CD4-positive, CD25-positive, alpha-beta regulatory T cell (primary cell): ENCODE results near the gene NFIC. TPM values are rescaled to one million over a fixed set of nuclear protein-coding genes. Genes with fewer than 3 reads are reported as not detected.
A peak's percentile ranks its signal among the peaks of the same experiment; 100 is the strongest.

ENCODE experiments used
- ATAC-seq, 2 donors: fragments of 150-1000 bp; cut with Tn5 transposase; one replicate each; pipeline ENCODE4 v1.10.0; 2021; ENCODE audit warnings: low read depth in 2 of 2, moderate number of reproducible peaks in 2 of 2, moderate library complexity in 1 of 2
- DNase-seq, 3 donors: peaks; one replicate each; pipeline versions ENCODE4 v3.0.0 to v3.0.0-alpha.2; 2012 to 2022; ENCODE audit warnings: mixed read lengths in 1 of 3
- H3K27ac ChIP-seq: one replicate; pipeline ENCODE4 v1.7.0; 2013; ENCODE audit warnings: mild to moderate bottlenecking, low read length; ENCODE audit not compliant: insufficient read depth, poor library complexity, severe bottlenecking
- H3K27me3 ChIP-seq: one replicate; pipeline ENCODE4 v1.7.0; 2013; ENCODE audit warnings: low read length; ENCODE audit not compliant: control insufficient read depth, insufficient read depth
- H3K36me3 ChIP-seq: one replicate; pipeline ENCODE4 v1.7.0; 2013; ENCODE audit warnings: mild to moderate bottlenecking, low read length, moderate library complexity; ENCODE audit not compliant: control insufficient read depth, insufficient read depth
- H3K4me1 ChIP-seq: 2 replicates; pipeline ENCODE4 v1.7.0; 2013; ENCODE audit warnings: mild to moderate bottlenecking, low read length; ENCODE audit not compliant: insufficient read depth, control insufficient read depth, poor library complexity, severe bottlenecking
- H3K4me3 ChIP-seq: one replicate; pipeline ENCODE4 v1.7.0; 2013; ENCODE audit warnings: low read depth, mild to moderate bottlenecking, low read length, moderate library complexity
- H3K9me3 ChIP-seq, 2 experiments: 1 replicate in 1 of 2; 2 replicates in 1 of 2; pipeline ENCODE4 v1.7.0; 2013; ENCODE audit warnings: low read length in 2 of 2, mild to moderate bottlenecking in 1 of 2, moderate library complexity in 1 of 2; ENCODE audit not compliant: control insufficient read depth in 2 of 2
- H3K27ac Mint-ChIP-seq, 3 donors: one replicate each; pipeline ENCODE4 v1.8.0; 2020 to 2022; ENCODE audit warnings: mild to moderate bottlenecking in 3 of 3, mixed read lengths in 3 of 3, moderate library complexity in 2 of 3
- H3K27me3 Mint-ChIP-seq: one replicate; pipeline ENCODE4 v1.8.0; 2022; ENCODE audit warnings: mild to moderate bottlenecking, mixed read lengths
- H3K36me3 Mint-ChIP-seq: one replicate; pipeline ENCODE4 v1.8.0; 2020; ENCODE audit warnings: mixed read lengths
- H3K4me1 Mint-ChIP-seq, 4 donors: one replicate each; pipeline ENCODE4 v1.8.0; 2020 to 2022; ENCODE audit warnings: mixed read lengths in 4 of 4, mild to moderate bottlenecking in 1 of 4
- H3K4me3 Mint-ChIP-seq, 4 donors: one replicate each; pipeline ENCODE4 v1.8.0; 2020 to 2022; ENCODE audit warnings: mild to moderate bottlenecking in 4 of 4, mixed read lengths in 4 of 4, moderate library complexity in 3 of 4
- H3K9me3 Mint-ChIP-seq, 7 donors: one replicate each; pipeline ENCODE4 v1.8.0; 2020 to 2022; ENCODE audit warnings: mixed read lengths in 7 of 7, mild to moderate bottlenecking in 3 of 7, moderate library complexity in 2 of 7
- polyA plus RNA-seq, 4 donors: library from polyadenylated mRNA; unstranded; fragments of 300-500 nt; fragmentation: Illumina TruSeq; gene quantifications; one replicate each; pipeline ENCODE4 v1.2.3, GENCODE V29; 2021
- total RNA-seq: library from RNA; stranded (reverse); gene quantifications from one replicate; pipeline ENCODE4 v1.2.3, GENCODE V29; 2022

Gene NFIC
- total and polyA plus RNA-seq, 5 donors from 2014 or later, result 3.7 to 17.8 (median 4.2) TPM

DNA sequence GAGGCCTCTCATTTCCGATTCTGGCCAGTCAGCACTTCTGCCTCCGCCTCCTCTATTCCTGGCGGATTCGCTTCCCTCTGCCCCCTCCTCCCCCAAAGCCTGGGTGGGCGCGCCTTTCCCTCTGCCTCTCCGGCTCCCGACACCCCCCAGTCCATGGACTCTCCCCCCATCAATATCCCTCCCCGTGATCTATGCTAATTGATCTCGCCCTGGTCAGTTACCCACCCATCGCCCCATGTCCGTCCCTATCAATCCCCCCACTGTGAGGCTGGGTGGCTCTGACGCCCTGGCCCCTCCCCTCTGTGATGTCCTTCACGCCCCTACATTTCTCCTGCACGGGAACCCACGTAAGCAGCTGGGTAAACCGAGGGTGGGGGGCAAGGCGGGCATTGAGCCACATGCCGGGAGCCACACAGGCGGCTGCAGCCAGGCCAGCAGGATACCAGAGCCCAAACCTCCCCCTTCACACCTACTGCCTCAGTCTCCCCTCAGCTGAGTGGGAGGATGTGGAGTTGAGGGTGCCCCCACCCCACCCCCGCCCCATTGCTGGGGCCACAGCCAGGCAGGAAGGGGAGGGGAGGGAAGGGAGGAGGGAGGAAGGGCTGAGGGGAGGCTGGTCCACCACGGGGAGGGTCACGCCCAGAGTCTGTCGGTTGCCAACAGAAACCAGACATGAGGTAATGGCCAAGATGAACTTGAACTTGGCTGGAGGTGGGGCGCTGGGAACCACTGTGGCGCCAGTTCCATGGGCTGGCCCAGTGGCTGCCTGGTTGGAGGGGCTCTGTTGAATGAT, 92.9 kb downstream of the NFIC start:
- Mint-ChIP-seq H3K27ac (no peak overlapping the region), H3K36me3 (no peaks in the 10 kb centered on the region), H3K9me3 (no peaks in the 10 kb centered on the region), H3K4me3 (no peak overlapping the region), H3K4me1 (no peaks in the 10 kb centered on the region), H3K27me3 (no peaks in the 10 kb centered on the region)
- H3K27me3 ChIP-seq, result no peaks in the 10 kb centered on the region
- no peak overlapping the region for H3K4me3 ChIP-seq
- H3K27ac ChIP-seq, result no peak overlapping the region
- H3K9me3 ChIP-seq, result no peaks in the 10 kb centered on the region
- peak in 1 of 2 donors; percentile 24 for ATAC-seq
- peaks cover 1% of the 10 kb centered on the region for H3K36me3 ChIP-seq
- no peaks in the 10 kb centered on the region for H3K4me1 ChIP-seq
- peak in 1 of 3 donors; percentile 56 for DNase-seq

DNA sequence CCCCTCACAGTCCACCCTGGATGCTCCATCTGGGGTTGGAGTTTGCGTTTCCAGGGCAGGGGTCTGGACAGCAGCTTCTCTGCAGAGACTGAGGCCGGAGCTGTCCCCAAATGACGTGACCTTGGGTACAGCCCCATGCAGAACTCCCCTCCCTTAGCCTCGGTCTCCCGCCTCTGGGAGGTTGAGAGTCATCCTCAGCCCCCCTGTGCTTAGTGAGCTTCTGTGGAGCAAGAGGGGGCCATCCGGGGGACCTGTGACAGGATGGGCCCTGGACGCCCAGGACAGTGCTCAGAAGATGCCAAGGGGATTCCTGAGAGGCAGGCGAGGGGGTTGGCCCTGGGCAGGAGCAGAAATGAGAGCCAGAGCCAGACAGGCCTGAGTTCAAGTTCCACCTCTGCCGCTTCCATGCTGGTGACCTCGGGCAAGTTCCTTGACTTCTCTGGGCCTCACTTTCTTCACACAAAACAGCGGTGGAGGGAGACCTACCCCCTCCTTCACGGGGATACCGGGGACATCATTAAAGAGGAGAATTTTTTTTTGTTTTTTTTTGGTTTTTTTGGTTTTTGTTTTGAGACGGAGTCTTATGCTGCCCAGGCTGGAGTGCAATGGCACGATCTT, 93.7 kb downstream of the NFIC start:
- no peak overlapping the region for H3K27ac Mint-ChIP-seq

DNA sequence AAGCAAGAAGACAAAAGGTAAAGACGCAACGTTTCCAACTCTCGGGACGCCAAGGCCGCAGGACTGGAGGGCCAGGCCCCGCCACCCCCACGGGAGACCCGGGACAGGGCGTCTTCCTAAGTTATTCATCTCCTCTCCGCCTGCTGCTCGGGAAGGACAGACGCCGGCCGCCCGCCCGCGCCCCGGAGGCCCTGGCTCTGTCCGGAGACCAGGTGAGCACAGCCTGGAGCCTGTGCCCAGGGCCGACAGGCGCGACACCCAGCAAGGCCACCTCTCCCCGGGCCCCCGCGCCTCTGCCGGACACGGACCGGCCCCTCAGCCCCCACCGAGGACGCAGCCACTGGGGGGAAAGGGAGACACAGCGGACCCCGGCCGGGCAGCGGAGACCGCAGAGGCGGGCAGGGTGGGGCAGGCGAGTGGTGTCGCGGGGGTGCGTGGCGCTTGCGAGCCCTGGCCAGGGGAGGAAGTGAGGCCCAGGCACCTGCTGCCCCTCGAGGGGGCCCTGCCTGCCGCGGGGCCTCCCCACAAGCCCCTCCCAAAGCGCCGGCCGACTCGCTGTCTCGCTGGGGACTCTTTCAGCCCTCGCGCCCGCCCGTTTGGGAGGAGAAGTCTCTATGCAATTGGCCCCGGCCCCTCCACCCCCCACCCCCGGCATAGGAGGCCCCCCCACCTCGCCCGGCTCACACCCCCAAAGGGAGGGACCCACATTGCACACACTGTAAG, 96.8 kb downstream of the NFIC start:
- Mint-ChIP-seq H3K27me3 (no peaks in the 10 kb centered on the region), H3K4me3 (no peak overlapping the region), H3K36me3 (no peaks in the 10 kb centered on the region), H3K4me1 (no peaks in the 10 kb centered on the region), H3K27ac (no peak overlapping the region), H3K9me3 (no peaks in the 10 kb centered on the region)
- DNase-seq (no peak), ATAC-seq (no peak)
- Histone ChIP-seq H3K36me3 (no peaks in the 10 kb centered on the region), H3K27me3 (no peaks in the 10 kb centered on the region), H3K9me3 (no peaks in the 10 kb centered on the region), H3K27ac (no peak overlapping the region), H3K4me1 (no peaks in the 10 kb centered on the region), H3K4me3 (no peak overlapping the region)

More for the DNA sequence above, 93.7 kb downstream of the NFIC start:
- no peaks in the 10 kb centered on the region for H3K9me3 Mint-ChIP-seq
- ATAC-seq, result no peak
- no peaks in the 10 kb centered on the region for H3K4me1 ChIP-seq
- no peaks in the 10 kb centered on the region for H3K9me3 ChIP-seq
- DNase-seq, result no peak
- no peak overlapping the region for H3K27ac ChIP-seq
- peak overlapping the region in 1 of 4 donors; percentile 38 for H3K4me3 Mint-ChIP-seq
- H3K27me3 Mint-ChIP-seq, result no peaks in the 10 kb centered on the region
- no peak overlapping the region for H3K4me3 ChIP-seq
- no peaks in the 10 kb centered on the region for H3K36me3 ChIP-seq
- H3K36me3 Mint-ChIP-seq, result no peaks in the 10 kb centered on the region
- no peaks in the 10 kb centered on the region for H3K4me1 Mint-ChIP-seq
- H3K27me3 ChIP-seq, result no peaks in the 10 kb centered on the region

DNA sequence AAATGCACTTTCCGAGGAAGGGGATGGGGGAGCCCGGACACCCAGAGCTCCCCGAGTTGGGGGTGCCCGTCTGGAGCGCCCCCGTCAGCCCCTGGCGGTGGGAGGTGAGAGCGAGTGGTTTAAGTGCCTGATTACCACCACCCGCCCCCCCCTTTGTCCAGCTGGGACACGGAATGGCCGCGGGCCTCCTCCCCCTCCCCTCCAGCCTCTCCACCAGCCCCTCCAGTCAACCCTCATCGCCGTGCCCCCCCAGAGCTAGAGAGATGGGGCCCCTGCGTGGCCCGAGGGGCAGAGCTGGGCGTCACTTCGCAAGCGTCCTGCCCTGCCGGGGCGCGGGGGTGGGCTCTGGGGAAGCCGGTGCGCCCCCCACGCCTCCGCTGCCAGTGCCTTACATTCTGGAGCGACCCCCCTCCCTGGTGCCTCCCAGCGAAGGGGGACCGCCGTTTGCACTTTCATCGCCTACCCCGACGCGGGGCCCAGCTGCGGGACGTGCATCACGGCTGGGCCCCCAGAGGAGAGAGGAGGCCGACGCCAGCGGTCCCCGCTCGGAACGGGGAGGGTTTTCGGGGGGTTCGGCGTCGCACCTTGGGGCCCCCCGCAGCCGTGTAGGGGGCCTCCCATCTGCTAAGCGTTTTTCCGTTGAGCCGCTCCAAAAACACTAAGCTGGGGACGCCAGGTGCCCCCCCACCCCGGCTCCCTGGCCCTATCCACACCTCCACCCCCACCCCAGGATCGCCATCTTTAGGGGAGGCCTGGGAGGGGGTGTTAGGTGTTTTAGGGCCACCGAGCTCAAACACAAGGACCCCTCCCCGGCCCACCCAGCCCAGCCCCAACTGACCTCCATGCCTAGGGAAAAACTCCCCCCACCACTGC, 97.6 kb downstream of the NFIC start:
- no peaks in the 10 kb centered on the region for H3K27me3 Mint-ChIP-seq
- H3K4me3 ChIP-seq, result no peak overlapping the region
- no peaks in the 10 kb centered on the region for H3K4me1 ChIP-seq
- no peak overlapping the region for H3K27ac ChIP-seq
- no peak overlapping the region for H3K4me3 Mint-ChIP-seq
- H3K36me3 ChIP-seq, result no peaks in the 10 kb centered on the region
- H3K27me3 ChIP-seq, result no peaks in the 10 kb centered on the region
- H3K36me3 Mint-ChIP-seq, result no peaks in the 10 kb centered on the region
- no peak overlapping the region for H3K27ac Mint-ChIP-seq
- ATAC-seq, result no peak
- no peaks in the 10 kb centered on the region for H3K9me3 ChIP-seq
- no peak for DNase-seq
- H3K4me1 Mint-ChIP-seq, result no peaks in the 10 kb centered on the region
- H3K9me3 Mint-ChIP-seq, result peaks cover 0 to 1% (median 0%) of the 10 kb centered on the region in 7 donors

DNA sequence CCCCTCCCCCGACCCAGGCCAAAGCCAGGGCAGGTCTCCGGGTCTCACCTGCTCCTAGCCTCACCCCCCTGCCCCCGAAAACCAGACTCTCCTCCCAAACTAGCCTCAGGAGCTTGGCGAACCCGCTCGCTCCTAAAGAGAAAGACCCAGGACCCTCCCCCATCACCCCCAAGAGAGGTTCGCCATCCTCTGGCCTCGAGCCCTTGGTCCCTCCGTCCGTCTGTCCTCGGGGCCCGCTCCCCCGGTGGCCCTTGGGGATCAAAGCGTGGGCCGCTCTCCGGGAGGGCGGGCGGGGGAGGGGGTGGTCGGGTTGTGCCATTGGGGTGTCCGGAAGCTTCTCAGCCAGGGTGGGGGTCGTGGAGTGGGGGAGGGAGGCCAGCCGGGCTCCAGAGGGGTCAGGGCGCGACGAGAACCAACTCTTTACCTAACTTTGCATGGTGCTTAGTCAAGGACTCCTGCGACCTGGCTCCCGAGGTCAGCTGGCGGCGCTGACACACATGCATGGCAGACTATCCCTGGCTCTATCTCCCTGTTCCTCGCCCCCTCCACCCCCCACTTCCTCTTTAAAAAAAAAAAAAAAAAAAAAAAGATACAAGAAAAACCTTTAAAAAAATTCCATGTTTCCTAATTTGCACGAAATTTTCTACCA, 98.3 kb downstream of the NFIC start:
- Mint-ChIP-seq H3K9me3 (peaks cover 0 to 1% (median 0%) of the 10 kb centered on the region in 7 donors), H3K27me3 (no peaks in the 10 kb centered on the region), H3K4me3 (no peak overlapping the region), H3K4me1 (no peaks in the 10 kb centered on the region), H3K36me3 (no peaks in the 10 kb centered on the region), H3K27ac (no peak overlapping the region)
- ATAC-seq (no peak), DNase-seq (no peak)
- Histone ChIP-seq H3K27me3 (no peaks in the 10 kb centered on the region), H3K27ac (no peak overlapping the region), H3K36me3 (no peaks in the 10 kb centered on the region), H3K9me3 (no peaks in the 10 kb centered on the region), H3K4me1 (no peaks in the 10 kb centered on the region), H3K4me3 (no peak overlapping the region)

DNA sequence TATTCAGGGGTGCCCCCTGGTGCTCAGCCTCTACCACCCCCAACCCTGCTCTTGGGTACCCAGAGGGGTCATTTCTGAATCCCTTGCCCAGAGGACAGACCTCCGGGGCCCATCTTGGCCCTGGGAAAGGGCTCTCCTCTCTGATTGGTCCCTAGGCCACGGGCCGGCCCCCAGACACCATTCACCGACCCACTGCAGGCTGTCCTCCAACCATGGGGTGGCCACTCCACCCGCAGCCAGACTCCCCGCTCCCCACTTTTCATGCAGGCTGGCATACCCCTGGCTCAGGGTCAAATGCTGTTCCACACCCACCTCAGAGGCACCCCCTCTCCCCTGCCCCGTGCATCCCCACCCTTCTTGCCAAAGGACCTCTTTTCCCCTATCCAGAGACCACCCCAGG, 99.2 kb downstream of the NFIC start:
- Mint-ChIP-seq H3K4me1 (no peaks in the 10 kb centered on the region), H3K27ac (peak overlapping the region in 2 of 3 donors; percentile 10 to 85)
- ATAC-seq, result no peak

DNA sequence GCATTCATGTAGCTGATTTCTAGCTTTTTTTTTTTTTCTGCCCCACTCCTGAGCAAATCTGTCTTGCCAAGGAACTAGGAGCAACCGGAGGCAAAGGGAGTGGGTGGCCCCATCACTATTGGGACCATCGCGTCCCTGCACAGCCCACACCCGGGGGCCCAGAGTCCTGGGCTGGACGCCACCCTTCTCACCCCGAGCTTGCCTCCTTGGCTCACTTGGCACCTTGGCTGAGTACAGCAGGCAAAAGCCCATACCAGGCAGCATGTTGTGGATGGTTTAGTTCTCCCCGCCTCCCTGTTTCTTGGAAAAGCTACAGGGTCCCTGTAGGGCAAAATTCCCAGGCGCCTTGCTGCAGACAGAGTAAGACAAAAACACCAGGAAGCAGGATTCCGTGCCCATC, 100.3 kb downstream of the NFIC start:
- H3K4me1 ChIP-seq, result no peaks in the 10 kb centered on the region
- no peak for DNase-seq
- peaks cover 0 to 1% (median 0%) of the 10 kb centered on the region in 7 donors for H3K9me3 Mint-ChIP-seq
- no peak overlapping the region for H3K4me3 Mint-ChIP-seq
- no peaks in the 10 kb centered on the region for H3K9me3 ChIP-seq
- no peak overlapping the region for H3K27ac Mint-ChIP-seq
- H3K27ac ChIP-seq, result no peak overlapping the region
- no peaks in the 10 kb centered on the region for H3K36me3 ChIP-seq
- H3K27me3 Mint-ChIP-seq, result peaks cover 10% of the 10 kb centered on the region
- no peaks in the 10 kb centered on the region for H3K36me3 Mint-ChIP-seq
- no peak for ATAC-seq
- no peaks in the 10 kb centered on the region for H3K4me1 Mint-ChIP-seq
- H3K27me3 ChIP-seq, result no peaks in the 10 kb centered on the region
- H3K4me3 ChIP-seq, result no peak overlapping the region

More for the DNA sequence above, 99.2 kb downstream of the NFIC start:
- Histone ChIP-seq H3K4me3 (no peak overlapping the region), H3K36me3 (no peaks in the 10 kb centered on the region), H3K27ac (no peak overlapping the region), H3K9me3 (no peaks in the 10 kb centered on the region), H3K4me1 (no peaks in the 10 kb centered on the region), H3K27me3 (no peaks in the 10 kb centered on the region)
- no peak for DNase-seq
- H3K36me3 Mint-ChIP-seq, result no peaks in the 10 kb centered on the region
- H3K27me3 Mint-ChIP-seq, result peaks cover 3% of the 10 kb centered on the region
- peaks cover 0 to 1% (median 0%) of the 10 kb centered on the region in 7 donors for H3K9me3 Mint-ChIP-seq
- H3K4me3 Mint-ChIP-seq, result no peak overlapping the region
